Epithelial cell of prostate (primary cell): ENCODE measurements around the gene PHOX2B.
"Not testable (repeated sequence)": the region's sequence is repeated elsewhere in the genome, so short reads cannot be mapped to it uniquely, and the experiment has no call there.

Source experiments
- DNase-seq: peaks from one replicate; pipeline ENCODE4 v3.0.0-alpha.2; 2011; ENCODE audit warnings: low read depth, low spot score
- H3K27ac ChIP-seq: fragments of 450-650 bp; 2 replicates; pipeline ENCODE4 v1.5.1; 2017; ENCODE audit warnings: mild to moderate bottlenecking

Gene PHOX2B

GRCh38 chr4:41714364-41715000 is 34.0 kb downstream of the PHOX2B start:
- no peak overlapping the region for H3K27ac ChIP-seq
- DNase-seq: no peak

- no peak for DNase-seq
- H3K27ac ChIP-seq: no peak overlapping the region
These were observed 34.8 kb downstream of the PHOX2B start for GRCh38 chr4:41713768-41714167.

- no peak for DNase-seq
- H3K27ac ChIP-seq: no peak overlapping the region
These were observed 36.1 kb downstream of the PHOX2B start for GRCh38 chr4:41712425-41712824.

- not testable (repeated sequence) for H3K27ac ChIP-seq, DNase-seq
These were observed 36.9 kb downstream of the PHOX2B start for GRCh38 chr4:41711654-41712053.

GRCh38 chr4:41709844-41710481 is 38.6 kb downstream of the PHOX2B start:
- H3K27ac ChIP-seq: peak overlapping the region; percentile 25
- peak; percentile 92 for DNase-seq

GRCh38 chr4:41703785-41704184 is 44.7 kb downstream of the PHOX2B start:
- DNase-seq: no peak
- H3K27ac ChIP-seq: no peak overlapping the region

GRCh38 chr4:41702770-41703169 is 45.8 kb downstream of the PHOX2B start:
- no peak for DNase-seq
- no peak overlapping the region for H3K27ac ChIP-seq

GRCh38 chr4:41701983-41702382 is 46.5 kb downstream of the PHOX2B start:
- no peak for DNase-seq

GRCh38 chr4:41696763-41697162 is 51.8 kb downstream of the PHOX2B start:
- DNase-seq: no peak
- no peak overlapping the region for H3K27ac ChIP-seq

More at GRCh38 chr4:41701983-41702382, 46.5 kb downstream of the PHOX2B start:
- no peak overlapping the region for H3K27ac ChIP-seq

GRCh38 chr4:41696131-41696530 is 52.4 kb downstream of the PHOX2B start:
- H3K27ac ChIP-seq: no peak overlapping the region
- no peak for DNase-seq
